CD4-positive, alpha-beta T cell treated with Interleukin-1 beta for 1 hour (primary cell): ENCODE results near the gene DISP3.
A peak's percentile ranks its signal among the peaks of the same experiment; 100 is the strongest.

Experiments used
- DNase-seq, 2 donors: peaks; one replicate each; pipeline ENCODE4 v3.0.0-alpha.2; 2020 to 2022

The DISP3 gene

GRCh38 chr1:11488966-11489625, 10.1 kb downstream of the DISP3 start:
- DNase-seq, result no peak

- no peak for DNase-seq
These were observed 13.3 kb downstream of the DISP3 start for GRCh38 chr1:11492235-11492634.

GRCh38 chr1:11493972-11494655, 15.2 kb downstream of the DISP3 start:
- DNase-seq, result no peak

DNA sequence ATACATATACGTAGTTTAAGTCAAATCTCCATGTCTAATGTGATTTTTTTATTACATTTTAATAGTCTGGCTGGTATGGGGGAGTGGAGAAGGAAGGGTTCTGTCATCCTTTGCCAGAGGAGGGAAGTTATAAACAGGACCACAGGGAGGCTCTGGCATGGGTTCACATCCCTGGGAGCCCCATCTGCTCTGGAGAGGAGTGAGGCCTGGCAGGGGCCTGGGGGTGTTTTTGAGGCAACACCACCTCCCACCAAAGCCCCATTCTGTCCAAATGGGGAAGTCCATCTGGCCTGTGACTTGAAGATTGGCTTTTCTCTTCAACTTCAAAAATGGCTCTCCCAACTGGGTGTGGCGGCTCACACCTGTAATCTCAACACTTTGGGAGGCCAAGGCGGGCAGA, 15.8 kb downstream of the DISP3 start:
- DNase-seq, result no peak

DNA sequence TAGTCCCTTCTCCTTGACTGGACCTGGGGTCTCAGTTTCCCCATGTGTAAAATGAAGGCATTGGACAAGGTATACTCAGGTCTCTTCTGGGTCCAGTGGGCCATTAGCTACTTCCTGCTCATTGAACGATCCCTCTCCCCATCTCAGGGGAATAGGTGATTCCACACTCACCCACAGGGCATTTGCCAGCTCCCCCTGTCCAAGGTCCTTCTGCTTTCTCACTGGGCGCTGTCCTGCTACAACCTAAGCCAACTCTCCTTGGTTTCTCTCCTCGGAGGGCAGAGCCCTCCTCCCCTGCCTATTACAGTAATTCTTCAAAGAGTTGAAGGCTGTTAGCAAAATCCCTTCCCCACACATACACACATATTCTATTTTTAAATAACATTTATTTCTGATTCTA, 16.6 kb downstream of the DISP3 start:
- DNase-seq, result no peak

GRCh38 chr1:11496551-11497080, 17.7 kb downstream of the DISP3 start:
- DNase-seq, result no peak

GRCh38 chr1:11498956-11499594, 20.1 kb downstream of the DISP3 start:
- DNase-seq, result no peak

DNA sequence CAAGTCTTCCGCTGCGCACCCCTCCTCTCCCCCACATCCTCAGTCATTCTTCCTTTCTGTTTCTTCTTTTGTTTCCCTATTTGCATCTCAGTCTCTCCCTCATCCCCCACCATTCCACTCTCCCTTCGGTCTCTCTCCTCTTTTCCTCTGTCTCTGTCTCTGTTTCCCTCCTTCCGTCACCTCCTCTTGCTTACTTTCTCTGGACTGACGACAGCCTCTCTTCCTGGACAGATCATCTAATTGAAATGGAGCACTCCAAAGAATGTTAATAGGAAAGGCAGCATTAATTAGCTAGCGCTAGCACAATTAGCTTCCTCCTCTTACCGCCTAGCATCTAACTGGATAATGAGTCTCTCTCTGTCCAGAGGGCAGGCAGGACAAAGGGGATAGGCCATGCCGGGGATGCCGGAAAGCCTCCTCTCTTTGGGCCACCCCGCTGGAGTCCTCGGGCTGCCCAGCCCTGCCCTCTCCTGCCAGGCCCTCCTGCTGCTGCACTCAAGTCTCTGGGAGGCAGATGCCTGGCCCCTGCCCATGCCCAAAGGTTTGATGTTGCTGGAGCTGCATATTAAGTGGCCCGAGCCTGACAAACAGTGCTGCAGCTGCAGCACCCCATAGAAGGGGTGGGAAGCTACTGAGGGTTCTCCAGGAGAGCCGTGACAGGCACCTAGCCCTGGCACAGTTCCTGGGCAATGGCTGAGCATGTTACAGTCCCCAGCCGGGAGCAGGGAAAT, 20.8 kb downstream of the DISP3 start:
- no peak for DNase-seq

DNA sequence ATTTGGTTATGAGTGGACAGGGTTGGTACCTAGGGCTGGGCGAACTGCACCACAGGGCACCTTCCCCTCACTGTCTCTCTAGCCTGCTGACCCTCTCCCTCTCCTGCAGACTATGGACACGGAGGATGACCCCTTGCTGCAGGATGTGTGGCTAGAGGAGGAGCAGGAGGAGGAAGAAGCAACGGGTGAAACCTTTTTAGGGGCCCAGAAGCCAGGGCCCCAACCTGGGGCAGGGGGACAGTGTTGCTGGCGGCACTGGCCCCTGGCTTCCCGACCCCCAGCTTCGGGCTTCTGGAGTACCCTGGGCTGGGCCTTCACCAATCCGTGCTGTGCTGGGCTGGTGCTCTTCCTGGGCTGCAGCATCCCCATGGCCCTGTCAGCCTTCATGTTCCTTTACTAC, 21.9 kb downstream of the DISP3 start:
- no peak for DNase-seq

DNA sequence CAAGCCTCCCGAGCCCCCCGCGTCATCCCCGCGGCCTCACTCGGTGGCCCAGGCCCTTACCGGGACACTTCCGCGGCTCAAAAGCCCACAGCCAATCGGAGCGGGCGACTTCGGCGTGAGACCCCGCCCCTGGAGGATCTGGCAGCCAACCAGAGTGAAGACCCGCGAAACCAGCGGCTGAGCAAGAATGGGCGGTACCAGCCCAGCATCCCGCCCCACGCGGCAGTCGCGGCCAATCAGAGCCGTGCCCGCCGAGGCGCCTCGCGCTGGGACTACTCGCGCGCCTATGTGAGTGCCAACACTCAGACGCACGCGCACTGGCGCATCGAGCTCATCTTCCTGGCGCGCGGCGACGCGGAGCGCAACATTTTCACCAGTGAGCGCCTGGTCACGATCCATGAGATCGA, 22.5 kb downstream of the DISP3 start:
- peak; percentile 13 to 50 for DNase-seq

DNA sequence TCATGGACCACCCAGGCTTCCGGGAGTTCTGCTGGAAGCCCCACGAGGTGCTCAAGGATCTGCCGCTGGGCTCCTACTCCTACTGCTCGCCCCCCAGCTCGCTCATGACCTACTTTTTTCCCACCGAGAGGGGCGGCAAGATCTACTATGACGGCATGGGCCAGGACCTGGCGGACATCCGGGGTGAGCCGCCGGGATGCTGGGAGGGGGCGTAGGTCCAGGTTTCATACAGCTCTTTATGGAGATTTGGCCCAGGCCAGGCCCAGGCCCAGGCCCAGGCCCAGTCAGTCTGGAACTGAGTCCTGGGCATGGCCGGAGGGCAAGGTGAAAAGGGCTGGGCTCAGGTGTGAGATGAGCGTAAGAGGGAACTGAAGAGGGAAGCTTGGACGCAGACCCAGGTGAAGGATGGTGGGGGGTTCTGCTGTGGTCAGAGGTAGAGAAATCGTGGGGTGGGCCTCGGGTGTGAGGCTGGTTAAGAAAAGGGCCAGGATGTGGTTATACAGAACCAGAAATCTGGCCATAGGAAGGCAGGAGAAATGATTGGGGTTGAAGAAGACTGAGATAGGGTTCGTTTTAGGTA, 23.0 kb downstream of the DISP3 start:
- no peak for DNase-seq

DNA sequence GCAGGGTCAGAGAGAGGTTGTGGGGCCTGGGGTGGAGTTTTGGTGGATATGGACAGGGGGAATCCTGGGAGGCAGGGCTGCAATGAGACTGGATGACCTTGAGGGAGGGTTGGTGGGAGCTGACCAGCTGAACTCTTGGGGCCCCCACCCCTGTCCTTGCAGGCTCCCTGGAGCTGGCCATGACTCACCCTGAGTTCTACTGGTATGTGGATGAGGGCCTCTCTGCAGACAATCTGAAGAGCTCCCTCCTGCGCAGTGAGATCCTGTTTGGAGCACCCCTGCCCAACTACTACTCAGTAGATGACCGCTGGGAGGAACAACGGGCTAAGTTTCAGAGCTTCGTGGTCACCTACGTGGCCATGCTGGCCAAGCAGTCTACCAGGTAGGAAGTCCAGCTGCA, 23.6 kb downstream of the DISP3 start:
- no peak for DNase-seq

- no peak for DNase-seq
These were observed 25.6 kb downstream of the DISP3 start for GRCh38 chr1:11504599-11504998.

DNA sequence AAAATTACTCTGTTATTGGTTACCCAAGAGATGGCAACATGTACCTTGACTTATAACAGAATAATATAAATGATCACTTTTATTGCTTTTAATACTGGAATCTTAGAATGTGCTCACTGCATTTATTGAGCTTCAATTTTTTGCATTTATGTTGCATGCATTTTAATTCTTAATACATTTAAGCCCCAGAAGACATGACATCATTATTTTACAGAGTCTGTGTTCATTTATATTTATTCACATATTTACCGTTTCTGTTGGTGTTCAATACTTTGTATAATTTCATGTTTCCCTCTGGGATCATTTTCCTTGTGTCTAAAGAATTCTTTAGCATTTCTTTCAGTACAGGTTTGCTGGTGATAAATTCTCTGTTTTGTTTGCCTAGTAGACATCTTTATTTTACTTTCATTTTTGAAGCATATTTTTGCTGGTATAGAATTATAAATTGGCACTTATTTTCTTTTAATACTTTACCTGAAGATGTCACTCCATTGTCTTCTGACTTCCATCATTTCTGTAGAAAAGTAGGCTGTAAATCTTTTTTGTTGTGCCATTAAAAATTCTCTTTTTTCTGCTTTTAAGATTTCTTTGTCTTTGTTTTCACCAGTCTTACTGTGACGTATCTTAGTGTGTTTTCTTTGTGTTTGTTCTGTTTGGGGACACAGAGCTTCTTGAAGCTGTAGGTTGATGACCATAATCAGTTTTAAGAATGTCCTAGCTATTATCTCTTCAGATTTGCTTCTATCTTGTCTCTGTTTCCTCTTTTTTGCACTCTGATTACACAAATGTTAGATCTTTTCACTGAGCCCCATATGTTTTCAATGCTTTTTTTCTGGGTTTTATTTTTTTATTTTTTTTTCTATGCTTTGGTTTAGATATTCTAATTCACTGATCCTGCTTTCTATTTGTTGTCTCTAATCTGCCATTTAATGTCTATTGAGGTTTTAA, 26.9 kb downstream of the DISP3 start:
- DNase-seq, result no peak

GRCh38 chr1:11507309-11507708, 28.4 kb downstream of the DISP3 start:
- DNase-seq, result no peak

DNA sequence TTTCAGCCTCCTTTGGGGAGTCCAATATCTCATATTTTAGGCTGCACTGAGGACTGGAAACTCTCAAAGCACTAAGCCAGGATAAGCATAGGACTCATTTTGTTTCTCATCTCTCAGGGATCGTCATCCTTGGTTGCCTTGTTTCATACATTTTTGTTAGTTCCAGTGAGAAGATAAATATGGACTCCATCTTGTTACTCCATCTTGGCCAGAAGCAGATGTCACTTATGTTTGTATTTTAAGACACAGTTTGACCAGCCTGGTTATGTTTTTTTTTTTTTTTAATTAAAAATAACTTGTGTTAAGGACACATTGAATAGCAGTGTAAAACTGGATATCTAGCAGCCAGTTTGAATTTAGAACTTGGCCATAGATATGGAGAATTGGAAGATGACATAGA, 34.7 kb downstream of the DISP3 start:
- no peak for DNase-seq

DNA sequence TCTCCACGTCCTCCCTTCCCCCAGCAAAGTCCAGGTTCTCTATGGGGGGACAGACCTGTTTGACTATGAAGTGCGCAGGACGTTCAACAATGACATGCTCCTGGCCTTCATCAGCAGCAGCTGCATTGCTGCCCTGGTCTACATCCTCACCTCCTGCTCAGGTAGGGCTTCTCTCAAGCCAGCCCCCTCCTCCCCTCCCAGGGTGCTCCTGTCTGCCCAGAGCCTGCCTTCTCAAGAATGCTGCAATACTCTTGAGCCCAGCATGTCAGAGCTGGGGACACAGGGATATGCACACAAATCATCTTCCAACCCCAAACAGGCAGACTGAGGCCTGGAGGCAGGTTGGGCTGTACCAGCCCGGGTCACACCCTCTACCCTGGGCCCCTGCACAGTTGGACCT, 35.4 kb downstream of the DISP3 start:
- DNase-seq, result no peak

GRCh38 chr1:11515368-11516300, 36.7 kb downstream of the DISP3 start:
- no peak for DNase-seq

DNA sequence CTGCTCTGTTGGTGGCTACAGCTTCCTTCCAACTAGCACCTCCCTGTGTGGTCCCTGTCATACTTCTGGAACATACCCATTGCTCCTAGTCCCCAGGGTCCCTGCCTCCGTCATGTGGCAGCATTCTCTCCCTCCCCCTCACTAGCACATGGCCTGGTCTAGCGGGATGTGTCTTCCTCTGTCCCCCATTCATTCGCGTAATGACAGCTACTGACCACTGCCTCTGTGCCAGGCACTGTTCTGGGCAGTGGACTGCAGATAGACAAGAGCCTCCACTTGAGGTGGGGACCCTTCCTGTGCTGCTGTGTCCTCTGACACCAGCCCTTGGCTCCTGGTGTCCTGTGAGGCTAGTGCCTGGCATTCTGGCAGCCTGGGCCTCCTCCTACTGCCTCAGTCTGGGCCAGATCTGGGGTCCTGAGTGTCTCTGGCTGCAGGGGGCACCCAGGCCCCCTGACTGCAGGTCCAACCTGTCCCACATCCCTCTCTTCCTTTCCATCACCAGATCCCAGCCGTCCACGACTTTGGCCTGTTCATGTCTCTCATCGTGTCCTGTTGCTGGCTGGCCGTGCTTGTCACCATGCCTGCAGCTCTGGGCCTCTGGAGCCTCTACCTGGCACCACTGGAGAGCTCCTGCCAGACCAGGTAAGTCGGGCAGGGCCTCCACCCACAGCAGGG, 38.1 kb downstream of the DISP3 start:
- no peak for DNase-seq
